Stimulated activated CD8-positive, alpha-beta memory T cell treated with anti-CD3 and anti-CD28 coated beads, Interleukin-7, amount 100 ng/mL, for 1 hour (primary cell): ENCODE measurements around the gene SAFB.

ENCODE experiments used
- DNase-seq, 2 donors: peaks; one replicate each; pipeline ENCODE4 v3.0.0-alpha.2; 2020; ENCODE audit warnings: low read depth in 2 of 2

Gene SAFB

DNA sequence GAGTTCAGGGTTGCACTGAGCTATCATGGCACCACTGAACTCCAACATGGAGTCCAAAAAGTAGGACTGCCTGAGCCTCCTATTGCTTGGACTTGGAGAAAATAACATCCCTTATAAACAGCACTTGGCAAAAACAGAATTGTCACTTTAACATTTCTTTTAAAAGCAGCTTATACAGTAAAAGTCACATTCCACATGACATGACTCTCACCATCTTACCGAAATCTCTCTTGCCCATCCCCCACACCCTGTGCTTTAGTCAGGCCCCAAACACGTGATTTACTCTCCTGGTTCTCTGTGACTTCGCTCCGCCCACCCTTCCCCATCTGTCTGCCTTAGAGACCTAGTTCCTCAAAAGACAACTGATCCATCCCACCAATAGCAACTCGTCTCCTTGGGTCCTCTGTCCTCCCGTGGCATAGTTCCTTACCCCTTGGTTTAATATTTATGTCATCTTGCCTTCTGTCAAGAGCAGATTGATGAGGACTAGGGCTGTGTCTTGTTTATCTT, 4.6 kb downstream of the SAFB start:
- no peak for DNase-seq

DNA sequence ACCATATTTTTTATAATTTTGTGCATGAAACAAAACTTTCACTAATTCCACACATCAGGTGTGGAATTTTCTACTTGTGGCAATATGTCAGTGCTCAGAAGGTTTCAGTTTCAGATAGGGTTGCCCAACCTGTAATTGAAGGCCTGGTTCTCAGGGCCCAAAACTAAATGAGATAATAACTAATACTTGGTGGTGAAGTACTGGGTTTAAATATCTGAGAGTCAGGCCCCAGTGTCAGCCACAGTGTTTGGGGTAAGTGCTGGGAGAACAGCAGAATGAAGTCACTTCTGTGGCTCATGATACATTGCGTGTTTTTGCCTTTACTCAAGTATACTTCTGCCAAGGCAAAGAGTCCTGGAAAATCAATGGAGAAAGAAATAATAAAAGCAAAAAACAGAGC, 5.6 kb downstream of the SAFB start:
- no peak for DNase-seq

DNA sequence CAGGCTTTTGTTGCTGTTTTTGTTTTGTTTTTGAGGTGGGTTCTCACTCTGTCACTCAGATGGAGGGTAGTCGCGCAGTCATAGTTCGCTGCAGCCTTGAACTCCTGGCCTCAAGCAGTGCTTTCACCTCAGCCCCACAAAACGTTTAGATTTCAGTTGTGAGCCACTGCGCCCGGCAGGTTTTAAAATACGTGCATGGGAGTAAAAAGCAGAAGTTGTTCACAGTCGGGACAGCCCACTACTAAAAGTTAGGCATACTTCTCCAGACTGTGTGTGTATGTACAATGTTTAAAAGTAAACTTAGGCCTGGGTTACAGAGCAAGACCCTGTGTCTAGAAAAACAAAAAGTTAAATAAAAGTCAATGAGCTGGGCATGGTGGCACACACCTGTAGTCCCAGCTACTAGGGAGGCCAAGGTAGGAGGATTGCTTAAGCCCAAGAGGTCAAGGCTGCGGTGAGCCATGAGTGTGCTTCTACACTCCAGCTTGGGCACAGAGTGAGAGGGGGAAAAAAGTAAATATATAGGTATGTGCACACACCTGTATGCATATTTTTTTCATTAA, 6.1 kb downstream of the SAFB start:
- no peak for DNase-seq

DNA sequence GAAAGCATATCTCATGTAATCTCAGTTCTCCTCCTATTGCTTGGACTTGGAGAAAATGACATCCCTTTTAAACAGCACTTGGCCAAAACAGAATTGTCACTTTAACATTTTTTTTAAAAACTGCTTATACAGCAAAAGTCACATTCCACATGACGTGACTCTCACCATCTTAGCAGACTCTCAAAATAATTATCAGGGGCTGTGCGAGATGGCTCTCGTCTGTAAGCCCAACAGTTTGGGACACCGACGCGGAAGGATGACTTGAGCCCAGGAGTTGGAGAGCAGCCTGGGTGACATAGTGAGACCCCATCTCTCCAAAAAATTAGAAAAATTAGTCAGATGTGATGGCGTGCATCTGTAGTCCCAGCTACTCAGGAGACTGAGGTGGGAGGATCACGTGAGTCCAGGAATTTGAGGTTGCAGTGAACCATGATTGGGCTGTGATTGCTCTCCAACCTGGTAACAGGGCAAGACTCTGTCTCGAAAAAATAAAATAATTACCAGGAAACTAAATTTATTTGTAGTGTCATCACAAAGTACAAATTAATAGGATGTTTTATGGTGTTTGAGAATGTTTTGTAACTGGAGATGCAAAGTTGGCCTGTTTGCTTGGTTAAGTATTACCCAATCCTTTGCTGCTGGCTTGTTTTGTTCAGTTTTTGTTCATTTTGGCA, 8.8 kb downstream of the SAFB start:
- DNase-seq, result no peak

DNA sequence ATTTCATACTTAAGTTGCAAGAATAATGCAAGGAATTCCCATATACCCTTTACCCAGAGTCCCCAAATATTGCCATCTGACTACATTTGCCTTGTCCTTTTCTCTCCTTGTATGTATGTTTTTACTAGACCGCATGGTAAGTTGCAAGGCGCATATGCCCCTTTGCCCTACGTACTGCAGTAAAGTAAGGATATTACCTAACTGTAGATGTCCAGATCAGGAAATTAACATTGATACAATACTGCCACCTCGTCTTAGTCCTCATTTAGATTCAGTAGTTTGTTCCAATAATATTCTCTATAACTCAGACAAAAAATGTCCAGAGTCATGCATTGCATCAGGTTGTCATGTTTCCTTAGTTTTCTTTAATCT, 9.3 kb downstream of the SAFB start:
- DNase-seq, result no peak

DNA sequence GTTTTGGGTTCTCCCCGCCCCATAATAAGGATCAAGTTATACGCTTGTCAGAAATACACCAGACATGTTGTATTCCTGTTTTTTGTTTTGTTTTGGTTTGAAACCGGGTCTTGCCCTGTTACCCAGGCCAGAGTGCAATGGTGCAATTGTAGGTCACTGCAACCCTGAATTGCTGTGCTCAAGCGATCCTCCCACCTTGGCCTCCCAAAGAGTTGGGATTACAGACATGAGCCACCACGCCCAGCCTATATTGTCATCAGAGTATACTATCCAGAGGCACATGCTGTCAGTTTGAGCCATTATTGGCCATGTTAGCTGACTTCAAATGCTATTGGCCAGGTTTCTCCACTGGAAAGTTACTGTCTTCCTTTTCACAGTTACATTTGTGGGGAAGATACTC, 9.8 kb downstream of the SAFB start:
- no peak for DNase-seq

DNA sequence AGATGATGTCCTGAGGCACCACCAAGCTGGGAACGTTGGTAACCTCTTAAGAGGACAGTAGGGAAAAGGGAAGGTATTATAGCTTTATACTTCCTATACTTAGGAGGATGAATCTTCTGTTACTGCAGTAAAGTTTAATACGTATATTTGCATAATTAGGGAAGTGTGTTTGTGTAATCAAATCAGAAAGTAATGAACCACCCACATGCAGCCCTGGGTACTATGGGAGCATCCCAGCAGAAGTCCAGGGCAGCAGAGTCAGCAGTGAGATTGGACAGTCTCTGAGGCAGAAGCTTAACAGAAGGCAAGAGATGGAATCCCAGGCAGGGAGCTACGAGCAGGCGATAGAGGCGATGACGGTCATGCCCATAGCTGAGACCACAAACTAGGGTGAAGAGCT, 12.5 kb downstream of the SAFB start:
- no peak for DNase-seq

DNA sequence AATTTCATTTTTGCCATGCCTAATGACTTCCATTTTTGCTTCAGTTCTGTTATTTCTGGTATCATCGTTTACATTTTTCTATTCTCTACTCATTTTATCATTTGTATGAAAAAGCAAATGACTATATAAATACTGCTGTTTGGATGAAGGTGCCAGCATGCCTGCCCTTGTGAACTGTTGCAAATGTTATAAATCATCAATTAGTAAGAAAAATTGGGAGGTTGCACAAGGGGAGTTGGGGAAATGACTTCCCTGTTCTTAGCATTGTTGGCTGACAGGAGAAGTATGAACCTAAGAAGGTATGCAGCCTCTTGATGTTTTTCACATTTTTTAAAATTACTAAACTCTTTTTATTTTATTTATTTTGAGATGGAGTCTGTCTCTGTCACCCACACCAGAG, 15.1 kb downstream of the SAFB start:
- DNase-seq, result no peak

DNA sequence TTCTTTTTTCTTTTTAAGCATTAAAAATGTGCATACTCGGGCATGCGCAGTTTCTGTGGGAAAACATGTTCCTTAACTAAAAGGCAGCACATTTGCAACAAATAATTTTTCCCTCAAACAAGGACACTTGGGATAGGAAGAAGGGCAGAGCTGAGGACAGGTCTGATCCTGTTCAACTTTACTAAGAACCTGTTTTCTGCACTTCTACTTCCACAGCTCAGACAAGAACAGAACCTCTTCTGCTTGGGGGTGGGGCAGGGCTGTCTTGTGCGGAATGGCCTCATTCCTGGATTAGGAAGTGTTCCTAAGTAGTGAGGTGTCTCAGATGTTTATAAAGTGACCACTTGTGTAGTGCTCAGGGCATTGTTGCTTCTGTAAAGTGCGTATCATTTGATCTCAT, 18.3 kb downstream of the SAFB start:
- no peak for DNase-seq

DNA sequence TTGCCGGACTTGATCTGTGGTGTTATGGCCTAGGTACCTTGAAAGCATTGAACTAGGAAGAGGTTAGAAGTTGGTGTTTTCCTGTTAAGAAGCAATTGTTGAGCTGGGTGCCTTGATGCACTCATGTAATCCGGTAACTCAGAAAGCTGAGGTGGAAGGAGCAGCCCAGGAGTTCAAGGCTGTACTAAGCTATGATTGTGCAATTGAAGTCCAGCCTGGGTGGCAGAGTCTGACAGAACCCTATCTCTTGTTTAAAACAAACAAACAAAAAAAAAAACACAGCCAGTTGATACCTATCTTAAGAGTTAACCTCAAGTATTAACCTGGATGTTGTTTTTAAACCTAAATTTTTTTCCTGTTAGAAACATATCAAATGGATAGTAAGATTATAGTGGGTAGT, 19.3 kb downstream of the SAFB start:
- no peak for DNase-seq

DNA sequence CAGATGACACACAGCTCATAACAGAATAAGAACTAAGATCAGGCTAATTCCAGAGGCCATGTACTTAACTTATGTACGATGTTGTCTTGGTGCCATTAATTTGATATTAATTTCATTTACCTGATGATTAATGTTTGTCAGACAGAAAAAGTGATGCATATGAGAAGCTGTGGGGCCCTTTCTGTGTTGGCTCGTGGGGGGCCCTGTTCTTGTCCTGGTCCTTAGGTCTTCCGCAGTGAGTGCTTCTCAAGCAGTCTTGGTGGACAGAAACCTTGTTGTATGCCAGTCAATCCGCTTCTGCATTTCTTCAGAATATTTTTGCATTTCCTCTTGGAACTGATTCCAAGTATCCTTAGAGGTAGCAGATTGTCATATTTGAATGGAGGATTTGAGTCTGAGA, 20.2 kb downstream of the SAFB start:
- no peak for DNase-seq

DNA sequence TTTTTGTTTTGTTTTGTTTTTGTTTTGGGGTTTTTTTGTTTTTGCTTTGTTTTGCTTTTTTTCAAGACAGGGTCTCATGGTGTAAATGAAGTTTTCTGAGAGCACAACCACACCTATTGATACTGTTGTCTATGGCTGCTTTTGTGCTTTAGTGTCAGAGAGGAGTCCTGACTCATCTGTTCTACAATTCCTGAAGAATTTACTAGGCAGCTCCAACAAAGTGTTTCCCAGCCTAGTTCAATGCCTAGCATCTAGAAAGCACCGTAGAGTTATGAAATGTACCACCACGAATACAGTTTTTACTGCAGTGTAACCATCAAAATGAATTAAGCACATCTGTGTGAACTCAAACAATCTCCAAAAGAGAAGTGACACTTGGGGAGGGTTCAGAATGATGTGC, 21.2 kb downstream of the SAFB start:
- no peak for DNase-seq

DNA sequence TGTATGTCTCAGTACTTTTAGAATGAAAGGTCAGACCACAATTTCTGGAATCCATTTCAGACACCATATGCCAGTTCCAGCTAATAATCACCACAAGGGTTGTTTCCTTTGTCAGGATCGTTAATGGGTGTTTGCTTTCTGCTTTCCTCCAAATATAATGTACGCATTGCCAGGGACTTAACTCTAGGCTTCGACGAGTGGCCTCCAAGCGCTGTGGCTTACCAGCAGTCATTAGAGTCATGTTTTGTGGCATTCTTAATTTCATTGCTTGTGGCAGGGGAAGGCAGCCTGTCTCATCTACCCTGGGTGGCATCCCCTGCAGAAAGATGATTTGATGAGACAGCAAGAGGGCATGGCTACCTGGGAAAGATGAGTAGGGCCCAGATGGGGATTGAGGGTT, 22.5 kb downstream of the SAFB start:
- DNase-seq, result no peak

DNA sequence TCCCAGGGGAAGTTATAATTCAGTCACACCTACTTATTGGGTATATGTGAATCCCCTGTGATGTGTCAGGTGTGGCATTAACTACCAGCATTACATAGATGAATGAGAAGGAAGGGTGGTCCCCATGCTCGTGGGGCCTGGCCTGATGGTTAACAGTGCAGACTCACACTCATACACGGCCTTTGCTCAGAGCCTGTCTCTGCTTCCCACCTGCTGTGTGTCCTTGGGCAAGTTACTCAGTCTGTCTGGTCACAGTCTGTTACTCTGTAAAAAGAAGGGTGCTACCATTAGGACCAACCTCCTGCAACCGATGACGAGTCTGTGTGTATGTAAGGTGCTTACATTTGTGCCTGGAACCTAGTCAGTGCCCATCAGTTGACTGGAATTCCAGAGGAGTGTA, 23.8 kb downstream of the SAFB start:
- no peak for DNase-seq

DNA sequence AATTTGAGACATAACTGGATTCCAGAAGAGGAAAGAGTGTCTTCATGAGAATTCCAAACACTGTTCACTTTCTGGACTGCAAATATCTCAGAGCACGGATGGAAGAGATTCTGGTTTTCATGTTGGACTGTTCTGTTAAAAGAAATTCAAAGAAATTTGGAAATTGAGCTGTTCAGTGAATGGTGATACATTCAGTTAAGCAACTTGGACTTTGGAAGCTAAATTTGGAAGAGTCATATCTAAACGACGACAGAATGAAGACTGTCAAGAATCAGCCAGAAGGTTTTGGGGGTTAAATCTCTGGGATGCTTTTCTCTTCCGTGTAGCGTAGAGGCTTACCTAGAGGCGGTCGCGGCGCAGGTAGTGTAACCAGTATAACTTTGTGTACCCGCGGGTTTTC, 25.6 kb downstream of the SAFB start:
- no peak for DNase-seq

DNA sequence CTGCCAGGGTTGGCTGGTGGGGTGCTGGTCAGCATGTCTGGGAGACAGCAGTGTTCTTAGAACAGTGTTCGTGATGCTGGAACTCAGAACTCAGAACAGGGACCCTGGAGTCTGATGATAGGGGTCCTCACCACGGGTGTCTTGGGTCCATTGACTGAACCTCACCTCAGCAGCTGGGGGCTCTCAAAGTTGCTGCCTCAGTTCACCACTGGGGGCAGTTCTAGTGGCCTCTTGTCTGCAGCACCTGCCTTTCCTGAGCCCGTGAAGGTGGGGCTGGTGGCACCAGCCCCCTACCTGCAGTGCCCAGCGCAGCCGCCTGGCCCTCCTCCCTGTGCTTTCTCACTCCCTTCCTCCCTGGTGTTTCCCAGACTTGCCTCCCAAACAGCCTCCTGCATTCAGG, 28.5 kb downstream of the SAFB start:
- DNase-seq, result no peak

DNA sequence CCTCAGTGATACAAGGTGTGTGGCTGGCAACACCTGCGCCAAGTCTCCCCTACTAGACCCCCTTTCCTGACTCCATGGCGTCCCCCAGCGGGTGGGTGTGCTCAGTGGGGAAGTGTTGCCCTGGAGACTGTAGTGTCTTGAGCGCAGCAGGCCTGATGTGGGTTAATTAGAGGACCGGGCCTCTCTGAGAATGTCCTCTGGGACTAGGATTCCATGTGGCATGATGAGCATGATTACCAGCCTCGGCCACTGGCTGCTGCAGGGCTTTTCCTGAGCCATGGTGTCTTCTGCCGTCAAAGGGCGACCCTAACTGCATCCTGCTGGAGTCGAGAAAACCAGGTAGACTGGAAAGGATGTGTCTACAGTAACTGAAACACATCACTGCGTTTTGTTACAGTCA, 29.4 kb downstream of the SAFB start:
- DNase-seq, result no peak

DNA sequence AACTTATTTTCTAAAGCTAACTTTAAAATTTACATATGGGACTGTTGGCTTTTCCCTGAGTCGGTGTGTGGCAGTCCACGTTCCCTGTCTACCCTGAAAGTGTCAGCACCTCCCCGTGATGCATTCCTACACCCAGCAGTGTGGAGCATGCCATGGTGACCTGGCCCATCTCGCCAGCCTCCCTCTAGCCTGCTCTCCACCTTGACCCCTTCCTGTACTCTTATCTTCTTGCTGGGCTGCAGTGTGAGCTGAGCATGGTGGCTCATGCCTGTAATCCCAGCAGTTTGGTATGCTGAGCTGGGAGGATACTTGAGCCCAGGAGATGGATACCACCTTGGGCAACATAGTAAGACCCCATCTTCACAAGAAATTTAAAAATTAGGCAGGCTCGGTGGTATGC, 32.0 kb downstream of the SAFB start:
- DNase-seq, result no peak

DNA sequence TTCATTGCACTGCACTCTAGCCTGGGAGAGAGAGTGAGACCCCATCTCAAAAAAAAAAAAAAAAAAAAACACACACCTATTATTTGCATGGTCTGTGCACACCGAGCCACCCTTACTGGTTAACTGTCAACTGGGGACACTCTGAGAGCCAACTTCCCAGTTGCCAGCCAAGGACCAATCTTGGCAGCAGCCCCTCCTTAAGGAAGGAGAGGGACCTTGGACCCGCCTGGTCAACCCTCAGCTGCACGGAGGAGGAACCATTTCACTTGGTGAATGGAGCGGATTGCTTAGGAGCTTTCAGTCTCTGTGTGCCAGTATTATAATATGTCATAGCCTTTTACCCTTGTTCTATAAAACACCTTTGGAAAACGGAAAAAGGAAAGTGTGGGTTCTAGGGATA, 32.5 kb downstream of the SAFB start:
- DNase-seq, result no peak

DNA sequence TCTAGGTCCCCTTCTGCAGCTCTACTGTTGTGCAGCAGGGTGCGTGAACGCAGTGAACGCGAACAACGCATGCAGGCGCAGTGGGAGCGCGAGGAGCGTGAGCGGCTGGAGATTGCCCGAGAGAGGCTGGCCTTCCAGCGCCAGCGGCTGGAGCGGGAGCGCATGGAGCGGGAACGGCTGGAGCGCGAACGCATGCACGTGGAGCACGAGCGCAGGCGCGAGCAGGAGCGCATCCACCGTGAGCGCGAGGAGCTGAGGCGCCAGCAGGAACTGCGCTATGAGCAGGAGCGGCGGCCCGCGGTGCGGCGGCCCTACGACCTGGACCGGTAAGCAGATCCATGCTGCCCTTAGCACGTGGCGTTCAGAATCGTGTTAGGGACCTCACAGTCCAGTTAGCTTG, 38.6 kb downstream of the SAFB start:
- no peak for DNase-seq

DNA sequence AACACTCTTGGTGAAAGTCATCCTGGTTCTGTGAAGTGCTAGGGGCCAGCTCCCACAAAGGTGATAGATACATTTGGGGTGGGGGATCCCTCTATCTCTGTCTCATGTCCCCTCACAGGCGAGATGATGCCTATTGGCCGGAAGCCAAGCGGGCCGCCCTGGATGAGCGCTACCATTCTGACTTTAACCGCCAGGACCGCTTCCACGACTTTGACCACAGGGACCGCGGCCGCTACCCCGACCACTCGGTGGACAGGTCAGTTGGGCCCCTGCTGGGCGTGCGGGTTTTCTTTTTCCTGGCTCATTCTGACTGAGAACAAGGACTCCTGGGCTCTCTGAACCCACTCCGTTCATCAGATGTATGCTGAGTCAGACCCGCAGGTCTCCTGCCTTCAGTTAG, 41.0 kb downstream of the SAFB start:
- DNase-seq, result no peak

DNA sequence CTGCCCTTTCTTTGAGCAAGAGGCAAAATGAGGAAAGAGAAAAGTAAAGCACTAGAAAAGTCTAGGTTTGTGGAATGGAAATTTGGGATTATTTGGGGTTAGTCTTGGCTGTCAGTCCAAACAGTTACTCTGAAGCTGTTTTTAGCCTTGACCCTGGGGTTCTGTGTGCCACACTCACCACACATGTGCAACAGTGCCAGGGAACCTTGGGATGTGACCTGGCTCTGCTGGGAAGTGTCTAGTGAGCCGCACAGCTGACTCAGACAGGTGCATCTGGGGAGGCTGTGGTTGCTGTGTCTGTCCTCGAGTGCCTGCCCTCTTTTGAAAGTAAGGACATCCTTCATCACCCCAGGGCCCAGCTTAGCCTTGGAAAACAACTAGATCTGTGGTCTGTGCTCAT, 41.6 kb downstream of the SAFB start:
- no peak for DNase-seq

DNA sequence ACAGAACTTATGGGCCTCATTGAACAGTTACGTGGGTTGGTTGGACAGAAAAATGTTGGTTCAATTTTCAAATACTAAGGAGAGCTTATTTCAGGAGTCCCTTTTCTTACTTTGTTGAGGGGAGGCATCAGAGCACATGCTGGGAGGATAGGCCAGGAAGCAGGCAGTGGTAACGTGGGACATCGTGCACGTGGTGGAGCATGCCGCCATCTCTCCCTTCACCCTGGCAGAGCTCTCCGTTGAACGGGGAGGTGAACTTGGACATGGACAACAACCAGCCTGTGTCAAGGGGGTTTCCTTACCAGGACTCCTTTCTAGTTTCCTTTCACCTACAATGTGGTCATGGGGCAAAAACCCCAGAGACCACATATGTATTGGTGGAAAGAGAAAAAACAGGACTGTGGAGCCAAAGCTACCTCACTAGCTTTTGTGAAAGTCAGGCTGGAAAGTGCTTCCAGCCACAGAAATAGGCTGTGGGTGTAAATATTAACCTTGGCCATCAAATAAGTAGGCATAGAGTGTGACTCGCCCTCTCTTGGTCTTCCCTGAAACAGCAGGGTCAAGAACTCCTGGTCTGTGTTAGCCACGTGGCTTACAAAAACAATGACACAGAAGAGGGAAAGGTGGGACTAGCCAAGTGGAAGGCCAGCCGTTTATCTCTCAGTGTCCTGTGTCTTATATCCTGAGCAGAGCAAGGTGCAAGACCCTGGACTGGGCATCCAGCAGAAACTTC, 43.1 kb downstream of the SAFB start:
- DNase-seq, result no peak
